H1 (cell line): ENCODE results near the gene TSPAN32. TPM values are rescaled to one million over a fixed set of nuclear protein-coding genes. Genes with fewer than 3 reads are reported as not detected.

Experiments used
- CTCF ChIA-PET: fragments of 300-600 bp; sonication (Branson Sonifier 250); formaldehyde crosslinking; loops from one replicate; lab custom pipeline; 2021; ENCODE audit not compliant: partially characterized antibody; lab: Charles Lee
- POLR2A ChIA-PET: fragments of 300-600 bp; sonication (Branson Sonifier 250); formaldehyde crosslinking; loops from one replicate; lab custom pipeline; 2021; ENCODE audit warnings: inconsistent platforms; ENCODE audit not compliant: partially characterized antibody; lab: Charles Lee
- DNase-seq, 2 experiments: peaks; one replicate each; pipeline versions ENCODE4 v3.0.0 to v3.0.0-alpha.2; 2010 to 2022; ENCODE audit warnings: low spot score in 2 of 2, low read depth in 1 of 2, mixed read lengths in 1 of 2
- FAIRE-seq: peaks from 2 replicates; lab custom pipeline; 2011; peaks lifted over from hg19 to GRCh38; lab: Jason Lieb, UNC
- H2AFZ ChIP-seq: 2 replicates; pipeline ENCODE4 v1.8.1; 2012; ENCODE audit warnings: low read length, inconsistent platforms
- H2AK5ac ChIP-seq: 2 replicates; pipeline ENCODE4 v1.6.1; 2013; ENCODE audit warnings: low read depth, low read length
- H2BK120ac ChIP-seq: replicated peaks from 2 replicates; pipeline ENCODE3; 2013; ENCODE audit warnings: low read depth, low read length, inconsistent platforms
- H2BK12ac ChIP-seq: 2 replicates; pipeline ENCODE4 v1.6.1; 2013; ENCODE audit warnings: low read depth, low read length
- H2BK15ac ChIP-seq: 2 replicates; pipeline ENCODE4 v1.6.1; 2013; ENCODE audit warnings: low read length
- H2BK20ac ChIP-seq: 2 replicates; pipeline ENCODE4 v1.6.1; 2013; ENCODE audit warnings: low read length
- H2BK5ac ChIP-seq: 2 replicates; pipeline ENCODE4 v1.6.1; 2013; ENCODE audit warnings: low read depth, low read length
- H3K14ac ChIP-seq: 2 replicates; pipeline ENCODE4 v1.6.1; 2013; ENCODE audit warnings: inconsistent platforms; ENCODE audit not compliant: insufficient read length
- H3K18ac ChIP-seq: 2 replicates; pipeline ENCODE4 v1.6.1; 2013; ENCODE audit warnings: low read length; ENCODE audit errors: extremely low read depth
- H3K23ac ChIP-seq: 2 replicates; pipeline ENCODE4 v1.6.1; 2013; ENCODE audit warnings: inconsistent platforms; ENCODE audit not compliant: insufficient read length
- H3K23me2 ChIP-seq: 2 replicates; pipeline ENCODE4 v1.6.1; 2013; ENCODE audit warnings: low read depth, low read length
- H3K27ac ChIP-seq: 2 replicates; pipeline ENCODE4 v1.6.1; 2011; ENCODE audit warnings: low read depth, low read length, inconsistent platforms
- H3K27me3 ChIP-seq, 4 experiments: replicated peaks in 1 of 4; 1 replicate in 1 of 4; 2 replicates in 3 of 4; pipeline versions ENCODE4 v1.6.1 to v1.8.1; 2011 to 2013; ENCODE audit warnings: low read length in 3 of 4, mild to moderate bottlenecking in 3 of 4, inconsistent platforms in 2 of 4, mixed read lengths in 2 of 4, moderate library complexity in 1 of 4; ENCODE audit not compliant: control insufficient read depth in 3 of 4, insufficient read depth in 3 of 4; ENCODE audit errors: extremely low read depth in 1 of 4
- H3K36me3 ChIP-seq, 4 experiments: 2 replicates each; pipeline versions ENCODE4 v1.6.1 to v1.8.1; 2011 to 2013; ENCODE audit warnings: mild to moderate bottlenecking in 4 of 4, low read length in 3 of 4, moderate library complexity in 2 of 4, control low read depth in 1 of 4, inconsistent platforms in 1 of 4; ENCODE audit not compliant: insufficient read depth in 4 of 4, control insufficient read depth in 2 of 4
- H3K4ac ChIP-seq: replicated peaks from 2 replicates; pipeline ENCODE3; 2013; ENCODE audit warnings: low read length, low read depth, mixed read lengths, inconsistent platforms; ENCODE audit not compliant: insufficient read length
- H3K4me1 ChIP-seq, 4 experiments: replicated peaks in 1 of 4; 1 replicate in 1 of 4; 2 replicates in 3 of 4; pipeline versions ENCODE4 v1.6.1 to v1.8.1; 2011 to 2013; ENCODE audit warnings: low read length in 3 of 4, inconsistent platforms in 2 of 4, mixed read lengths in 1 of 4; ENCODE audit not compliant: insufficient read depth in 4 of 4, control insufficient read depth in 3 of 4
- H3K4me2 ChIP-seq, 2 experiments: 2 replicates each; pipeline versions ENCODE4 v1.6.1 to v1.8.1; 2011 to 2013; ENCODE audit warnings: low read depth in 2 of 2, low read length in 2 of 2, control low read depth in 1 of 2, inconsistent platforms in 1 of 2, mild to moderate bottlenecking in 1 of 2; ENCODE audit not compliant: insufficient read depth in 1 of 2
- H3K4me3 ChIP-seq, 4 experiments: fragments of 200-600, 300-600 bp in 1 of 4; sonication (generic), shearing (Covaris generic), sonication (Bioruptor Twin) in 1 of 4; 2 replicates each; pipeline versions ENCODE4 v1.5.1 to v1.8.1; 2011 to 2016; ENCODE audit warnings: low read length in 4 of 4, low read depth in 3 of 4, control low read depth in 2 of 4, inconsistent platforms in 2 of 4, mild to moderate bottlenecking in 2 of 4, mixed read lengths in 1 of 4, moderate library complexity in 1 of 4; ENCODE audit not compliant: insufficient read depth in 2 of 4; ENCODE audit errors: extremely low read depth in 1 of 4
- H3K56ac ChIP-seq: replicated peaks from 2 replicates; pipeline ENCODE3; 2013; ENCODE audit warnings: low read depth, mild to moderate bottlenecking, mixed read lengths, low read length, inconsistent platforms; ENCODE audit not compliant: insufficient read length
- H3K79me1 ChIP-seq: 2 replicates; pipeline ENCODE4 v1.6.1; 2013; ENCODE audit warnings: low read depth, low read length, control low read depth
- H3K79me2 ChIP-seq, 2 experiments: 2 replicates each; pipeline versions ENCODE4 v1.6.1 to v1.8.1; 2012 to 2013; ENCODE audit warnings: low read length in 2 of 2, mild to moderate bottlenecking in 2 of 2, inconsistent platforms in 1 of 2; ENCODE audit not compliant: insufficient read depth in 2 of 2, control insufficient read depth in 1 of 2
- H3K9ac ChIP-seq, 4 experiments: replicated peaks in 1 of 4; 1 replicate in 1 of 4; 2 replicates in 3 of 4; pipeline versions ENCODE4 v1.6.1 to v1.8.1; 2011 to 2013; ENCODE audit warnings: low read depth in 3 of 4, low read length in 3 of 4, control low read depth in 2 of 4, mild to moderate bottlenecking in 2 of 4, moderate library complexity in 2 of 4, inconsistent platforms in 1 of 4; ENCODE audit errors: extremely low read depth in 1 of 4
- H3K9me3 ChIP-seq, 2 experiments: 2 replicates each; pipeline versions ENCODE4 v1.6.1 to v1.8.1; 2012 to 2013; ENCODE audit warnings: mild to moderate bottlenecking in 2 of 2, moderate library complexity in 2 of 2, control low read depth in 1 of 2, inconsistent platforms in 1 of 2, low read depth in 1 of 2, low read length in 1 of 2, mixed read lengths in 1 of 2; ENCODE audit not compliant: insufficient read depth in 2 of 2
- H4K20me1 ChIP-seq, 2 experiments: replicated peaks in 1 of 2; 2 replicates each; pipeline versions ENCODE3 to v1.8.1; 2011 to 2013; ENCODE audit warnings: inconsistent platforms in 2 of 2, low read length in 2 of 2, mild to moderate bottlenecking in 1 of 2; ENCODE audit not compliant: insufficient read depth in 2 of 2, control insufficient read depth in 1 of 2
- H4K5ac ChIP-seq: 2 replicates; pipeline ENCODE4 v1.6.1; 2013; ENCODE audit warnings: low read length, low read depth, mixed read lengths, inconsistent platforms; ENCODE audit not compliant: insufficient read length
- H4K8ac ChIP-seq: 2 replicates; pipeline ENCODE4 v1.8.0; 2013; ENCODE audit warnings: mild to moderate bottlenecking, moderate library complexity, low read length, inconsistent platforms; ENCODE audit not compliant: insufficient read depth; ENCODE audit errors: extremely low read depth
- H4K91ac ChIP-seq: replicated peaks from 2 replicates; pipeline ENCODE3; 2013; ENCODE audit warnings: low read length, mixed read lengths, inconsistent platforms; ENCODE audit not compliant: insufficient read length
- RAD21 ChIP-seq, 2 experiments: IDR thresholded peaks in 1 of 2; conservative IDR thresholded peaks in 1 of 2; 2 replicates each; pipeline ENCODE4 v1.6.1; 2011; ENCODE audit warnings: low read depth in 2 of 2, low read length in 2 of 2, improper control_type of control experiment in 1 of 2, inconsistent platforms in 1 of 2, mild to moderate bottlenecking in 1 of 2, moderate library complexity in 1 of 2
- SIX5 ChIP-seq: IDR thresholded peaks from 2 replicates; pipeline ENCODE4 v1.6.1; 2011; ENCODE audit warnings: mild to moderate bottlenecking, low read depth, low read length
- WGBS, 2 experiments: shearing (Covaris generic) in 1 of 2; methylation state at CpG; one replicate each; pipeline versions ENCODE4 v1.1.6 to v1.1.7; 2013 to 2015; ENCODE audit warnings: low lambda C conversion rate in 2 of 2, mixed read lengths in 2 of 2, inconsistent platforms in 1 of 2, low coverage in 1 of 2, missing lambda C conversion rate in 1 of 2; ENCODE audit not compliant: insufficient replicate concordance in 2 of 2, insufficient coverage in 1 of 2, insufficient read length in 1 of 2; ENCODE audit errors: extremely low coverage in 1 of 2, missing lambda C conversion rate in 1 of 2; 5-methylcytosine and 5-hydroxymethylcytosine counted together
- polyA plus RNA-seq, 7 experiments: library from polyadenylated mRNA; depleted of rRNA in 3 of 7; stranded (reverse) in 5 of 7; unstranded in 2 of 7; fragments of >200 nt in 5 of 7; fragments of 200-250 nt in 2 of 7; gene quantifications; 1 replicate in 5 of 7; 2 replicates in 1 of 7; 4 replicates in 1 of 7; pipeline versions ENCODE4 v1.2.1 to v1.2.3, GENCODE V29; 2011 to 2013; ENCODE audit warnings: missing spikeins in 2 of 7, mixed read lengths in 2 of 7
- total RNA-seq: library from RNA; stranded (reverse); fragmentation: NEBNext Ultra II Directional; extraction: Animal tissue kit (Norgen Biotek cat#: 25700); gene quantifications from 2 replicates; pipeline ENCODE4 v1.2.1, GENCODE V29; 2021
- TF ChIP-seq, protein P1 (sequence below), 3 experiments: IDR thresholded peaks; 1 replicate in 2 of 3; 2 replicates in 1 of 3; pipeline versions ENCODE4 v1.5.1 to v1.6.1; 2011; ENCODE audit warnings: low read length in 3 of 3, mild to moderate bottlenecking in 3 of 3, inconsistent platforms in 2 of 3, low read depth in 1 of 3, moderate library complexity in 1 of 3; ENCODE audit not compliant: insufficient read depth in 1 of 3; ENCODE audit errors: control extremely low read depth in 1 of 3

TSPAN32 gene
- total and polyA plus RNA-seq, 2 of the 8 experiments (the other 6 are each of a cell fraction or from before 2014, with no cell fraction given), result not detected

DNA sequence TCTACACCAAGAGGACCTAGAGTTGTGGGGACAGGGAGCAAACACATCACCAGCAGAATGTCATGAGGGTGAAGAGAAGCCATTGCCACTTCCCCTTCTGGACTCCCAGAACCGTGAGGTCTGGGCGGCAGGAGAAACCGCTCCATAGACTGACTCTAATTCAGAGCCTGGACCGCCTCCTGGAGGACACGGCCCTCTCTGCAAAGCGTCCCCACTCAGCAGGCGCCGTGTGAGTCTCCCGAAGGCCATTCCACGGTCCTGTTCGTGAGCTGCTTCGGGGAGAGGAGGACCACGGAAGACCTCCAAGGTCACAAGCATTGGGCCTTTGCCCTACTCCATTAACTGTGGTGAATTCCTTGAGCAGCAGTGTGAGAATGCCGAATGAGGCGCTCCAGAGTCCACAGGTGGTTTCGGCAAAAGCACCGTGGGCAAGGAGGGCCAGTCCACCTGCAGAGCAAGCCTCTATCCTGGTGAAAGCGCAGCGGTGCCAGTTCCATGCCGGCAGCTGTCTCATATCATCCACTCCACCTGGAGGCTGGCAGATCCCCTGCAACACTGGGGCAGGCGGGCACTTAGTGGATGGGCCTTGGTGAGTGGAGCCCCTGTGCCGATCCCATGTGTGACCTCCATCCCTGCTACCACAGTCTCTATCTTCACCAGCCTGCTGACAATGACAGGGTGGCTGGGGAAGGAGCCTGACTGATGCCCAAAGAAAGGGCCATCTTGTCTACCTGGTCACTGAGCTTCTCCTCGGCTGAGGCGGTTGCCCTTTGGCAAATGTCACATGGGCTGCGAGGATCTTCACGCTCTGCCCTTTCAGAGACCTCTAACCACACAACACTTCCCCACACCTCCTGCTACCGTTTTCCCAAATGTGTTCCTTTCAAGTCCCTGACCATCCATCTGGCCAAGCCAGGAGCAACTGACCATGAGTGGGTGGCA is 7.6 kb upstream of the TSPAN32 start:
- no peaks in the 10 kb centered on the region for H3K23me2 ChIP-seq
- no peak overlapping the region for H2BK12ac ChIP-seq
- H4K91ac ChIP-seq, result no peak overlapping the region
- no peaks in the 10 kb centered on the region for H4K20me1 ChIP-seq
- H2AK5ac ChIP-seq, result no peak overlapping the region
- no peak overlapping the region for H3K9ac ChIP-seq
- no peak overlapping the region for H2BK15ac ChIP-seq
- H3K18ac ChIP-seq, result no peak overlapping the region
- no peak overlapping the region for H2BK5ac ChIP-seq
- H3K4ac ChIP-seq, result no peak overlapping the region
- WGBS, 2 experiments, result 80% methylated on average over 27 of the region's 27 CpGs; no CpG with 5 or more reads in 1 of the 2 experiments
- no peak overlapping the region for H2AFZ ChIP-seq
- no peak overlapping the region; the same call in 1 of the 2 replicates for H4K8ac ChIP-seq
- DNase-seq (peak in 1 of 2 experiments; percentile 45), FAIRE-seq (no peak)
- H2BK20ac ChIP-seq, result no peak overlapping the region
- no peaks in the 10 kb centered on the region for H3K79me1 ChIP-seq
- H3K9me3 ChIP-seq, result no peaks in the 10 kb centered on the region
- no peak overlapping the region for H3K23ac ChIP-seq
- H3K14ac ChIP-seq, result no peak overlapping the region
- no peak overlapping the region for H4K5ac ChIP-seq
- H3K79me2 ChIP-seq, result no peaks in the 10 kb centered on the region
- H3K27ac ChIP-seq, result no peak overlapping the region
- no peak overlapping the region for H3K56ac ChIP-seq
- no peak for TF ChIP-seq SIX5
- TF ChIP-seq, protein P1, sequence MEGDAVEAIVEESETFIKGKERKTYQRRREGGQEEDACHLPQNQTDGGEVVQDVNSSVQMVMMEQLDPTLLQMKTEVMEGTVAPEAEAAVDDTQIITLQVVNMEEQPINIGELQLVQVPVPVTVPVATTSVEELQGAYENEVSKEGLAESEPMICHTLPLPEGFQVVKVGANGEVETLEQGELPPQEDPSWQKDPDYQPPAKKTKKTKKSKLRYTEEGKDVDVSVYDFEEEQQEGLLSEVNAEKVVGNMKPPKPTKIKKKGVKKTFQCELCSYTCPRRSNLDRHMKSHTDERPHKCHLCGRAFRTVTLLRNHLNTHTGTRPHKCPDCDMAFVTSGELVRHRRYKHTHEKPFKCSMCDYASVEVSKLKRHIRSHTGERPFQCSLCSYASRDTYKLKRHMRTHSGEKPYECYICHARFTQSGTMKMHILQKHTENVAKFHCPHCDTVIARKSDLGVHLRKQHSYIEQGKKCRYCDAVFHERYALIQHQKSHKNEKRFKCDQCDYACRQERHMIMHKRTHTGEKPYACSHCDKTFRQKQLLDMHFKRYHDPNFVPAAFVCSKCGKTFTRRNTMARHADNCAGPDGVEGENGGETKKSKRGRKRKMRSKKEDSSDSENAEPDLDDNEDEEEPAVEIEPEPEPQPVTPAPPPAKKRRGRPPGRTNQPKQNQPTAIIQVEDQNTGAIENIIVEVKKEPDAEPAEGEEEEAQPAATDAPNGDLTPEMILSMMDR (IDR thresholded peaks at IDR 0.05; ENCODE audit: control extremely low read depth in 1 of 3, insufficient read depth in 1 of 3, low read depth in 1 of 3, low read length in 3 of 3), result peak; percentile 44 to 54 (median 49)
- TF ChIP-seq RAD21 (IDR thresholded peaks at IDR 0.05 in 1 of 2, conservative IDR thresholded peaks at IDR 0.05 in 1 of 2; ENCODE audit: low read depth in 2 of 2, low read length in 2 of 2), result peak; percentile 63 to 66
- no peak overlapping the region for H2BK120ac ChIP-seq
- CTCF ChIA-PET, result interaction anchor here (0.6 to 14.9 kb wide), 11 partner anchors 11 to 853 kb away, joined by 3 to 248 read pairs (median 7); no protein-coding TSS in a partner anchor
- peaks cover 0 to 6% (median 2%) of the 10 kb centered on the region in 4 experiments; a peak in 4 of 7 replicates for H3K27me3 ChIP-seq
- peaks cover 0 to 5% (median 3%) of the 10 kb centered on the region in 4 experiments; a peak in 2 of 7 replicates for H3K4me1 ChIP-seq
- no peak overlapping the region for H3K4me2 ChIP-seq
- H3K36me3 ChIP-seq, result no peaks in the 10 kb centered on the region
- H3K4me3 ChIP-seq, result no peak overlapping the region
- POLR2A ChIA-PET, result interaction anchor here (1.0 kb wide), 1 partner anchor 109 kb away, joined by 3 read pairs; no protein-coding TSS in a partner anchor
